K562 (cell line): ENCODE data around the gene CD72. TPM values are rescaled to one million over a fixed set of nuclear protein-coding genes. Genes with fewer than 3 reads are reported as not detected.

ENCODE experiments used
- ASH1L ChIP-seq: fragments of 450-650 bp; IDR thresholded peaks from 2 replicates; pipeline ENCODE4 v1.6.1; 2018; ENCODE audit warnings: borderline replicate concordance, mild to moderate bottlenecking, low read depth; ENCODE audit not compliant: partially characterized antibody
- CEBPB ChIP-seq: fragments of 450-650 bp; IDR thresholded peaks from 2 replicates; pipeline ENCODE4 v1.6.1; 2016; ENCODE audit warnings: missing genetic modification characterization, missing compliant biosample characterization
- CEBPG ChIP-seq, 3 experiments: fragments of 200-800 bp in 1 of 3; sonication (Bioruptor generic) in 1 of 3; sonication (generic) in 1 of 3; formaldehyde crosslinking in 1 of 3; IDR thresholded peaks in 2 of 3; conservative IDR thresholded peaks in 1 of 3; 2 replicates each; pipeline versions ENCODE4 v1.6.1 to v1.8.0; 2016 to 2022; ENCODE audit warnings: missing compliant biosample characterization in 2 of 3, missing genetic modification characterization in 2 of 3, mild to moderate bottlenecking in 1 of 3, missing genetic modification reagents in 1 of 3
- ETV5 ChIP-seq: sonication (generic); formaldehyde crosslinking; IDR thresholded peaks from 2 replicates; pipeline ENCODE4 v1.4.0; 2020; ENCODE audit warnings: low read depth, mild to moderate bottlenecking, missing genetic modification reagents
- FOXP4 ChIP-seq: sonication (generic); formaldehyde crosslinking; IDR thresholded peaks from 2 replicates; pipeline ENCODE4 v1.8.0; 2022; ENCODE audit warnings: mild to moderate bottlenecking, missing genetic modification reagents, borderline replicate concordance
- HOXB6 ChIP-seq: fragments of 250-450 bp; sonication (Bioruptor Pico); IDR thresholded peaks from 2 replicates; pipeline ENCODE4 v1.5.1; 2022; ENCODE audit warnings: mild to moderate bottlenecking, borderline replicate concordance
- MAFF ChIP-seq: IDR thresholded peaks from 2 replicates; pipeline ENCODE4 v1.6.1; 2012; ENCODE audit warnings: low read length, improper control_type of control experiment
- NFRKB ChIP-seq: fragments of 450-650 bp; IDR thresholded peaks from 2 replicates; pipeline ENCODE4 v1.6.1; 2016; ENCODE audit warnings: low read depth
- ZNF121 ChIP-seq: sonication (generic); formaldehyde crosslinking; conservative IDR thresholded peaks from 2 replicates; pipeline ENCODE4 v1.8.0; 2022; ENCODE audit warnings: missing genetic modification reagents
- ZNF217 ChIP-seq: sonication (generic); formaldehyde crosslinking; IDR thresholded peaks from 2 replicates; pipeline ENCODE4 v1.8.0; 2022; ENCODE audit warnings: mild to moderate bottlenecking, missing genetic modification reagents
- ZNF24 ChIP-seq: fragments of 450-650 bp; IDR thresholded peaks from 2 replicates; pipeline ENCODE4 v1.6.1; 2016
- ZNF592 ChIP-seq: fragments of 450-650 bp; IDR thresholded peaks from 2 replicates; pipeline ENCODE4 v1.6.1; 2017; ENCODE audit warnings: antibody characterized with exemption, mild to moderate bottlenecking
- polyA plus RNA-seq, 8 experiments: library from polyadenylated mRNA; depleted of rRNA in 4 of 8; stranded (reverse) in 5 of 8; unstranded in 3 of 8; fragments of >200 nt; fragmentation: Nextera tagmentation in 2 of 8; fragmentation: Illumina TruSeq in 1 of 8; extraction: Ambion mirVana in 2 of 8; extraction: Trizol in 1 of 8; gene quantifications; 2 replicates each; pipeline versions ENCODE4 v1.2.1 to v1.2.3, GENCODE V29; 2011 to 2014; ENCODE audit warnings: inconsistent platforms in 1 of 8, missing spikeins in 1 of 8
- total RNA-seq, 7 experiments: library from RNA; depleted of rRNA in 6 of 7; stranded (reverse); fragments of >200 nt in 6 of 7; fragmentation: Illumina TruSeq in 2 of 7; extraction: Trizol in 2 of 7; gene quantifications; 2 replicates each; pipeline versions ENCODE4 v1.2.1 to v1.2.3, GENCODE V29; 2011 to 2021; ENCODE audit warnings: low replicate concordance in 1 of 7
- TF ChIP-seq, protein P1 (sequence below): sonication (generic); formaldehyde crosslinking; IDR thresholded peaks from 2 replicates; pipeline ENCODE4 v1.8.1; 2023; ENCODE audit warnings: mild to moderate bottlenecking, missing genetic modification reagents
- TF ChIP-seq, protein P2 (sequence below), 2 experiments: fragments of 450-650 bp; IDR thresholded peaks; 2 replicates each; pipeline ENCODE4 v1.6.1; 2016

Gene CD72
- total and polyA plus RNA-seq, 9 of the 15 experiments (the other 6 are each of a cell fraction or from before 2014, with no cell fraction given) = 0.11 to 0.78 (median 0.27) TPM; not detected in 1

DNA sequence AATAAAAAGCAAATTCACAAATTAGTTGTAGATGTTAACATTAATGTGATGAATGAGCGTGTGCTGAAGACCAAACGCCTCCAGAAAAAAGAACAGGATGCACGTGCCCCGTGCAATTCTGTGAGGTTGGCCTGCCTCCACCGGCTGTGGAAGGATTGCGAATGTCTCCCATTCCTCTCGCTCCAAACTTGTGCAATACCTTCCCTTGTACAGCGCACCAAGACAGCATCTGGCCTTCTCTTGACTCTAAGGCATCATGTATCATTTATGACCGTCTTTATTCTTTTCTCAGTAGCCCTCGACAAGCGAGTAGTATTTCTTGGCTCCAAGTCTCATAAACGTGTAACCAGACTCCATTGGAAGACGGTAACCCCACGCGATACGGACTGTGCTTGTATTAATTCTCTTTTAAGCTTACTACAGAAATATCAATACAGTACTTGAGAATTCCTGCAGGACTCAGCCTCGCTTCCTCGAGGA is 14.7 kb downstream of the CD72 start (continued):
- TF ChIP-seq ZNF217 (CRISPR knock-in tag) = no peak
- peak; percentile 42 for TF ChIP-seq ASH1L
- TF ChIP-seq, protein P1, sequence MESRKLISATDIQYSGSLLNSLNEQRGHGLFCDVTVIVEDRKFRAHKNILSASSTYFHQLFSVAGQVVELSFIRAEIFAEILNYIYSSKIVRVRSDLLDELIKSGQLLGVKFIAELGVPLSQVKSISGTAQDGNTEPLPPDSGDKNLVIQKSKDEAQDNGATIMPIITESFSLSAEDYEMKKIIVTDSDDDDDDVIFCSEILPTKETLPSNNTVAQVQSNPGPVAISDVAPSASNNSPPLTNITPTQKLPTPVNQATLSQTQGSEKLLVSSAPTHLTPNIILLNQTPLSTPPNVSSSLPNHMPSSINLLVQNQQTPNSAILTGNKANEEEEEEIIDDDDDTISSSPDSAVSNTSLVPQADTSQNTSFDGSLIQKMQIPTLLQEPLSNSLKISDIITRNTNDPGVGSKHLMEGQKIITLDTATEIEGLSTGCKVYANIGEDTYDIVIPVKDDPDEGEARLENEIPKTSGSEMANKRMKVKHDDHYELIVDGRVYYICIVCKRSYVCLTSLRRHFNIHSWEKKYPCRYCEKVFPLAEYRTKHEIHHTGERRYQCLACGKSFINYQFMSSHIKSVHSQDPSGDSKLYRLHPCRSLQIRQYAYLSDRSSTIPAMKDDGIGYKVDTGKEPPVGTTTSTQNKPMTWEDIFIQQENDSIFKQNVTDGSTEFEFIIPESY (CRISPR knock-in tag) = 0 out of 2 replicates have a peak, but pooled peaks have one; percentile 38
- TF ChIP-seq, protein P2, sequence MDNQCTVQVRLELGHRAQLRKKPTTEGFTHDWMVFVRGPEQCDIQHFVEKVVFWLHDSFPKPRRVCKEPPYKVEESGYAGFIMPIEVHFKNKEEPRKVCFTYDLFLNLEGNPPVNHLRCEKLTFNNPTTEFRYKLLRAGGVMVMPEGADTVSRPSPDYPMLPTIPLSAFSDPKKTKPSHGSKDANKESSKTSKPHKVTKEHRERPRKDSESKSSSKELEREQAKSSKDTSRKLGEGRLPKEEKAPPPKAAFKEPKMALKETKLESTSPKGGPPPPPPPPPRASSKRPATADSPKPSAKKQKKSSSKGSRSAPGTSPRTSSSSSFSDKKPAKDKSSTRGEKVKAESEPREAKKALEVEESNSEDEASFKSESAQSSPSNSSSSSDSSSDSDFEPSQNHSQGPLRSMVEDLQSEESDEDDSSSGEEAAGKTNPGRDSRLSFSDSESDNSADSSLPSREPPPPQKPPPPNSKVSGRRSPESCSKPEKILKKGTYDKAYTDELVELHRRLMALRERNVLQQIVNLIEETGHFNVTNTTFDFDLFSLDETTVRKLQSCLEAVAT (IDR thresholded peaks at IDR 0.05) = 0 out of 4 replicates have a peak, but pooled peaks of 1 of the 2 experiments have one; percentile 10
- TF ChIP-seq CEBPG (CRISPR knock-in tag; IDR thresholded peaks at IDR 0.05) = no peak
- TF ChIP-seq CEBPG (tag; conservative IDR thresholded peaks at IDR 0.05 in 1 of 2, IDR thresholded peaks at IDR 0.05 in 1 of 2) = 0 out of 4 replicates have a peak, but pooled peaks of 1 of the 2 experiments have one; percentile 16
- 0 out of 2 replicates have a peak, but pooled peaks have one; percentile 42 for TF ChIP-seq ZNF592
- no peak for TF ChIP-seq FOXP4
- TF ChIP-seq NFRKB = peak; percentile 23; the same call in 1 of the 2 replicates
- no peak for TF ChIP-seq MAFF
- TF ChIP-seq ZNF121 = no peak
- peak; percentile 68 for TF ChIP-seq CEBPB (tag)
- 0 out of 2 replicates have a peak, but pooled peaks have one; percentile 11 for TF ChIP-seq ZNF24
- TF ChIP-seq HOXB6 (CRISPR knock-in tag) = no peak
- peak; percentile 46; the same call in 1 of the 2 replicates for TF ChIP-seq ETV5 (CRISPR knock-in tag)
